HK-2 (cell line): Measurements from ENCODE around the gene PEX14.
A peak's percentile ranks its signal among the peaks of the same experiment; 100 is the strongest.

ENCODE experiments used
- DNase-seq: peaks from one replicate; pipeline ENCODE4 v3.0.0-alpha.2; 2018; ENCODE audit not compliant: unreplicated experiment

The PEX14 gene

DNA sequence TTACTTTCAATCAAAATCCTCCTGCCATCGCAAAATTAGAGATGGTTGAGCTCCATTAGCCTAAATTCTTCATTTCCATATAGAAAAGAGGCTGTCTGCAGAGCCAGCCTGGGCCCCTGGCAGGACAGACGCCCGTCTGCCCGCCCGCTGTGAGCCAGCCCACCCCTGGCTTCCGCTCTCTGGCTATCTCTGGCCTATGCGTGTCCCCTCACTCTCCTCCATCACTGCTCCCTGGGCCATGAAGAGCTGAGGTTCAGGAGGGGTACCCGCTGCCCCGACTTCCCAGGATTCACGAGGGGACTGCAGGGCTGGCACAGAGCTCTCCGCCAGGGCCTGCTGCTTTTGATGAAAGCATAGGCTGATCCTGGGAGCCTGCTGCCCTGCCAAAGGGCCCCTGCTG, 204.1 kb downstream of the PEX14 start:
- no peak for DNase-seq

GRCh38 chr1:10679496-10680220, 204.9 kb downstream of the PEX14 start:
- DNase-seq, result peak; percentile 48
